Osteoblast (primary cell): ENCODE data around the gene CUTA. TPM values are rescaled to one million over a fixed set of nuclear protein-coding genes. Genes with fewer than 3 reads are reported as not detected.

Experiments used
- DNase-seq: peaks from one replicate; pipeline ENCODE4 v3.0.0; 2011; ENCODE audit warnings: low spot score, mixed read lengths; ENCODE audit not compliant: insufficient read length; ENCODE audit errors: missing footprints
- H2AFZ ChIP-seq: 2 replicates; pipeline ENCODE4 v1.6.0; 2011; ENCODE audit warnings: mild to moderate bottlenecking, low read length
- H3K27ac ChIP-seq: 2 replicates; pipeline ENCODE4 v1.5.1; 2011; ENCODE audit warnings: mild to moderate bottlenecking, low read depth, low read length, moderate library complexity
- H3K27me3 ChIP-seq: 2 replicates; pipeline ENCODE4 v1.6.0; 2012; ENCODE audit warnings: mild to moderate bottlenecking, control low read depth, inconsistent platforms, low read length, moderate library complexity; ENCODE audit not compliant: insufficient read depth
- H3K36me3 ChIP-seq: 2 replicates; pipeline ENCODE4 v1.5.1; 2011; ENCODE audit warnings: mild to moderate bottlenecking, low read length, control low read depth, moderate library complexity; ENCODE audit not compliant: insufficient read depth
- H3K4me1 ChIP-seq: 2 replicates; pipeline ENCODE4 v1.5.1; 2011; ENCODE audit warnings: mild to moderate bottlenecking, low read length, control low read depth, moderate library complexity; ENCODE audit not compliant: insufficient read depth
- H3K4me2 ChIP-seq: 2 replicates; pipeline ENCODE4 v1.6.0; 2011; ENCODE audit warnings: mild to moderate bottlenecking, low read length; ENCODE audit not compliant: insufficient read depth
- H3K4me3 ChIP-seq: fragments of 200-600 bp; sonication (generic); 3 replicates; pipeline ENCODE4 v1.5.1; 2012; ENCODE audit warnings: mild to moderate bottlenecking, low read length, inconsistent platforms; ENCODE audit not compliant: insufficient read depth
- H3K79me2 ChIP-seq: 2 replicates; pipeline ENCODE4 v1.6.0; 2012; ENCODE audit warnings: mild to moderate bottlenecking, low read length, control low read depth, inconsistent platforms; ENCODE audit not compliant: insufficient read depth
- H3K9me3 ChIP-seq: 2 replicates; pipeline ENCODE4 v1.5.1; 2011; ENCODE audit warnings: low read depth, low read length, control low read depth
- H4K20me1 ChIP-seq: 2 replicates; pipeline ENCODE4 v1.6.0; 2012; ENCODE audit warnings: mild to moderate bottlenecking, low read length, control low read depth; ENCODE audit not compliant: insufficient read depth
- CTCF ChIP-seq: IDR thresholded peaks from 2 replicates; pipeline ENCODE4 v1.5.1; 2011; ENCODE audit warnings: mild to moderate bottlenecking, low read depth, low read length, moderate library complexity; ENCODE audit errors: extremely low read depth
- total RNA-seq: library from RNA; depleted of rRNA; stranded (reverse); fragments of >200 nt; gene quantifications from 2 replicates; pipeline ENCODE4 v1.2.3, GENCODE V29; 2012

Gene CUTA
- total RNA-seq, 1 donor = 122 TPM

- no peak overlapping the region for H3K27ac ChIP-seq
- H3K36me3 ChIP-seq = peaks cover 11% of the 10 kb centered on the region
- H4K20me1 ChIP-seq = no peaks in the 10 kb centered on the region
- no peak overlapping the region for H3K4me2 ChIP-seq
- no peaks in the 10 kb centered on the region for H3K9me3 ChIP-seq
- H3K4me3 ChIP-seq = no peak overlapping the region
- peaks cover 23% of the 10 kb centered on the region for H3K79me2 ChIP-seq
- DNase-seq = no peak
- H2AFZ ChIP-seq = no peak overlapping the region
- no peak for TF ChIP-seq CTCF
- H3K27me3 ChIP-seq = no peaks in the 10 kb centered on the region
- H3K4me1 ChIP-seq = peaks cover 10% of the 10 kb centered on the region
Observed at GRCh38 chr6:33458676-33459075, 40.8 kb upstream of the CUTA start.

- peak; percentile 8 for DNase-seq
- no peaks in the 10 kb centered on the region for H3K9me3 ChIP-seq
- H4K20me1 ChIP-seq = no peaks in the 10 kb centered on the region
- no peak for TF ChIP-seq CTCF
- H3K27me3 ChIP-seq = no peaks in the 10 kb centered on the region
- H3K4me1 ChIP-seq = peaks cover 13% of the 10 kb centered on the region
- peaks cover 32% of the 10 kb centered on the region for H3K79me2 ChIP-seq
- no peak overlapping the region for H3K27ac ChIP-seq
- no peak overlapping the region for H3K4me2 ChIP-seq
- no peak overlapping the region for H3K4me3 ChIP-seq
- H2AFZ ChIP-seq = no peak overlapping the region
- H3K36me3 ChIP-seq = peaks cover 11% of the 10 kb centered on the region
Observed at GRCh38 chr6:33456156-33456555, 38.2 kb upstream of the CUTA start.

DNA sequence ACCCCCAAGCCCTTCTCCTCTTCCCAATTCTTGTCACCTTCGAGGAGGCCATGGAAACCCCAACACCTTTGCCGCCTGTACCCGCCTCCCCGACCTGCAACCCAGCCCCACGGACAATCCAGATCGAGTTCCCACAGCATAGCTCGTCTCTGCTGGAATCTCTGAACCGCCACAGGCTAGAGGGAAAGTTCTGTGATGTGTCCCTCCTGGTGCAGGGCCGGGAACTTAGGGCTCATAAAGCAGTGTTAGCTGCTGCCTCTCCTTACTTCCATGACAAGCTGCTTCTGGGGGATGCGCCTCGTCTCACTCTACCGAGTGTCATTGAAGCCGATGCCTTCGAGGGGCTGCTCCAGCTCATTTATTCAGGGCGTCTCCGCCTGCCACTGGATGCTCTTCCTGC lies 37.1 kb upstream of the CUTA start:
- Histone ChIP-seq H2AFZ (peak overlapping the region; percentile 92), H4K20me1 (no peaks in the 10 kb centered on the region), H3K79me2 (peaks cover 32% of the 10 kb centered on the region), H3K4me2 (peak overlapping the region; percentile 97), H3K4me1 (peaks cover 13% of the 10 kb centered on the region), H3K9me3 (no peaks in the 10 kb centered on the region), H3K27me3 (no peaks in the 10 kb centered on the region), H3K27ac (no peak overlapping the region), H3K36me3 (peaks cover 11% of the 10 kb centered on the region), H3K4me3 (peak overlapping the region; percentile 98)
- peak; percentile 65 for DNase-seq
- no peak for TF ChIP-seq CTCF

DNA sequence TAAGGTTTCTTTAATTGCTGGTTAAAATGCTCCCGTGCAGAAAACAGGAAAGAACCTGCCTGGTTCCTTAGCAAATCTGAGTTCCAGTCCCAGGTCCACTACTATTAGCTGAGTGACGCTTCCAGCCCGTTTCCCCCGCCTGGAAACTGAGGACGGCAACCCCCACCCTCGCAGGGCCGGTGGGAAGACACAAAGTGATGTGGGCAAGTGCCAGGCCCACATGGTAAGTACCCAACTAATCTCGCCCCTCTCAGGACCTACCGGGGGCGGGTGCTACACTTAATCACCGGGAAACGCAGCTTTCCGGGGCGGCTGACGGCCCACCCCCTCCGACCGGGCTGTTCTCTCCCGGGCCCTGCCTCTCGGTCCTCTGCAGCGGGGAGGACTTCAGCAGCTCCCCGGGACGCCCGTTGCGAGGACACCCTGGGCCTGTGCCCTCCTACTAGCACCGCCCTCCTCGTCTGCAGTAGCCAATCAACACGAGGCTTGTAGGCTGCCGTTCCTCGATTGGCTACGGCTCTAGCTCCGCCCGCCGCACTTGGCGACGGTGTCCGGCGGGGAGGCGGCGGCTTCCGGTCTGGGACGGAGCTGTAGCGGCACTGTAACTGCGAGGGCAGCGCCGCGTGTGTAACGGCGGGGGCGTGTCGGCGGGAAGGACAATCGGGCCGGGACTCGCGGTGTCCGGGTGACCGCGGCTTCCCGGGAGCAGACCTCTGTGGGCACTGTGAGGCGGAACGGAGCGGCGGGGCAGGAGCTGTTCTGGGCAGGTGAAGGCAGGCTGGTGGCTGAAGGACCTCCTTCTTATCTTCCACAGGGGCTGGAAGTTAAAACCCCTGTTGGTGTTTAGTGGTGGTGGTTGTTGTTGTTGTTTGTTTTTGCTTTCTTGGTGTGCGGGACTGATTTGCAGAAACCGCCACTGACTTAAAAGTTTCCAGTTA lies 36.4 kb upstream of the CUTA start, which contains the start of gene ZBTB9:
TSS of gene ZBTB9 (plus strand) at position 568 of the 938 bp plus-strand sequence. CDS start 525 bp downstream, outside the sequence.
- DNase-seq = peak; percentile 100
- H3K4me3 ChIP-seq = peak within 1 kb of the TSS; percentile 98
- no peaks in the 10 kb centered on the region for H3K27me3 ChIP-seq
- H3K4me2 ChIP-seq = peak within 1 kb of the TSS; percentile 97
- TF ChIP-seq CTCF = no peak
- H3K79me2 ChIP-seq = peaks cover 32% of the 10 kb centered on the region
- no peaks in the 10 kb centered on the region for H4K20me1 ChIP-seq
- peaks cover 12% of the 10 kb centered on the region for H3K36me3 ChIP-seq
- H3K27ac ChIP-seq = peak within 1 kb of the TSS; percentile 80
- peak within 1 kb of the TSS; percentile 92 for H2AFZ ChIP-seq
- no peaks in the 10 kb centered on the region for H3K9me3 ChIP-seq
- peaks cover 13% of the 10 kb centered on the region for H3K4me1 ChIP-seq
